Superior temporal gyrus (tissue), 1 donor: ENCODE measurements around the gene GPAM.
A peak's percentile ranks its signal among the peaks of the same experiment; 100 is the strongest.
"Not testable (repeated sequence)": the region's sequence is repeated elsewhere in the genome, so short reads cannot be mapped to it uniquely, and the experiment has no call there.

Experiments
- DNase-seq: peaks from one replicate; pipeline ENCODE4 v3.0.0-alpha.2; 2016; ENCODE audit errors: extremely low spot score

GPAM gene

GRCh38 chr10:112135604-112136003 is 48.0 kb downstream of the GPAM start:
- no peak for DNase-seq

DNA sequence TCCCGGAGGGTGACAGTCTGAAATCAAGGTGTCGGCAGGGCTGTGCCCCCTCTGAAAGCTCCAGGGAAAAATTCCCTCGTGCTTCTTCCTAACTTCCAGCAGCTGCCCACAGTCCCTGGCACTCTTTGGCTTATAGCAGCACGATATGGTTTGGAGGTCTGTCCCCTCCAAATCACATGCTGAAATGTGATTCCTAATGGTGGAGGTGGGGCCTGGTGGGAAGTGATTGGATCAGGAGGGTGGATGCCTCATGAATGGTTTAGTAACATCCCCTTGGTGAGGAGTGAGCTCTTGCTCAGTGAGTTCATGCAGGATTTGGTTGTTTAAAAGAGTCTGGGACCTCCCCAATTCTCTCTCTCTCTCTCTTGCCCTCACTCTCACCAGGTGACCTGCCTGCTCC is 51.1 kb downstream of the GPAM start:
- DNase-seq = no peak

DNA sequence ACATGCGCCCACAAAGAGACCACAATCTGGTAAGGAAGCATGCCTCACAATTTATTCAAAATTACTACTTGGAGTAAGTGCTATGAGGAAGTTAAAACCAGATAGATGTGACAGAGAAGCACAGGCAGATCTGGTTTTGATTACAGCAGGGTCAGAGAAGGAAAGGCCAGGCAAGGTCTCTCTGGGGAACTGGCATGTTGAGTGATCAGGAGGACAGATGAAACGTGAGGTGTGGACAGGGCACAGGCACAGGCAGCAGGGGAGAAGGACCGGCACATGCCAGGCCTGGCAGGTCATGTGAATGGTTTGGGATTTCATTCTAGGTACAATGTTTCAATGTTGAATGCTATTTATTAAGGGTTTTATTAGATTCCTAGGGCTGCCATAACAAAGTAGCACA is 51.6 kb downstream of the GPAM start:
- no peak for DNase-seq

- DNase-seq = no peak
Observed at GRCh38 chr10:112131346-112131745, 52.2 kb downstream of the GPAM start.

- no peak for DNase-seq
Observed at GRCh38 chr10:112126901-112127300, 56.7 kb downstream of the GPAM start.

GRCh38 chr10:112126172-112126571 is 57.4 kb downstream of the GPAM start:
- no peak for DNase-seq

- DNase-seq = no peak
Observed at GRCh38 chr10:112124866-112125265, 58.7 kb downstream of the GPAM start.

- DNase-seq = no peak
Observed at GRCh38 chr10:112122827-112123226, 60.7 kb downstream of the GPAM start.

- DNase-seq = no peak
Observed at GRCh38 chr10:112120491-112120890, 63.1 kb downstream of the GPAM start.

DNA sequence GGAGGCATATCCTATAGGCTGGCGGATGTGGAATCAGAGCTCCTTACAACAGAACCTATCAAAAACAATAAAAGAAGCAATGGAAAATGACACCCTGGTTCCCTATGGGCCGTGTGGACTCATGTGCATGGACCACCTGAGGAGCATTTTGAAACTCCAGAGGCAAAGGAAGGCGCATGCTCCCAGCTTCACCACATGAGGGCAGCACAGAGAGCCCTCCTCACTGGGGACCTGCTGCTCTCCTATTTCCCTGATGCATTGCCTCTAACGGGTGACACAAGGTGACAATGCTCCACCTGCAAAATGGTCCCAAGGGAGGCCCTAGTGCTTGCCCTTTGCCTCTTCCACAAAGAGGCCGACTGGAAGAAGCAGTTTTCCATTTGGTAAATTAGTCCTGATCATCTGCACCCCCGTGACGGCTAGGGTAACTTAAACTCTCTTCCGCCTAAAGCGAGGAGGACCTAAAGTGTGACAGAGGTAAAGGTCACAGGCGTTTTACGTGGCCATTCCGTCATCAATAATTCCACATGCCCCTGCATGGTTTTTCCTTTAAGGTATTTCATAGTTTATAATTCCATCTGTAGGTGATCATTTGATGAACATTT is 67.7 kb downstream of the GPAM start:
- peak; percentile 19 for DNase-seq

- DNase-seq = not testable (repeated sequence)
Observed at GRCh38 chr10:112109779-112110178, 73.8 kb downstream of the GPAM start.
